Activated T-helper 17 cell treated with anti-CD3 and anti-CD28 coated beads, Interleukin-2, amount 50 U/mL, for 72 hours (primary cell): ENCODE results near the gene RPL28. TPM values are rescaled to one million over a fixed set of nuclear protein-coding genes. Genes with fewer than 3 reads are reported as not detected.

Experiments
- ATAC-seq: fragments of 150-1000 bp; cut with Tn5 transposase; replicated peaks from 2 replicates; pipeline ENCODE4 v1.10.0; 2021; ENCODE audit warnings: mild to moderate bottlenecking, moderate library complexity
- H3K27ac Mint-ChIP-seq: one replicate; pipeline ENCODE4 v1.8.0; 2022; ENCODE audit warnings: mixed read lengths
- H3K27me3 Mint-ChIP-seq: one replicate; pipeline ENCODE4 v1.8.0; 2022; ENCODE audit warnings: mixed read lengths
- H3K36me3 Mint-ChIP-seq: one replicate; pipeline ENCODE4 v1.8.0; 2022; ENCODE audit warnings: low read depth, mild to moderate bottlenecking, mixed read lengths
- H3K4me1 Mint-ChIP-seq: one replicate; pipeline ENCODE4 v1.8.0; 2022; ENCODE audit warnings: mixed read lengths
- H3K4me3 Mint-ChIP-seq: one replicate; pipeline ENCODE4 v1.8.0; 2022; ENCODE audit warnings: mild to moderate bottlenecking, mixed read lengths
- H3K9me3 Mint-ChIP-seq: one replicate; pipeline ENCODE4 v1.8.0; 2022; ENCODE audit warnings: mixed read lengths
- total RNA-seq, 2 donors: library from RNA; stranded (reverse); gene quantifications; one replicate each; pipeline ENCODE4 v1.2.3, GENCODE V29; 2022

The RPL28 gene
- total RNA-seq, 2 donors from 2014 or later, result 2,155 to 2,438 TPM

GRCh38 chr19:55362174-55362989 is 23.4 kb upstream of the RPL28 start:
- H3K4me1 Mint-ChIP-seq, result no peaks in the 10 kb centered on the region

GRCh38 chr19:55362990-55363716 is 22.6 kb upstream of the RPL28 start, which contains the start of gene GARIN5B:
Gene GARIN5B, minus strand, starts transcription at chr19:55363260. Its CDS starts 194 bp downstream, at chr19:55363066.
- Mint-ChIP-seq H3K4me1 (no peaks in the 10 kb centered on the region), H3K36me3 (no peaks in the 10 kb centered on the region), H3K4me3 (no peak within 1 kb of the TSS), H3K27ac (no peak within 1 kb of the TSS), H3K9me3 (no peaks in the 10 kb centered on the region), H3K27me3 (peaks cover 3% of the 10 kb centered on the region)
- ATAC-seq, result no peak

More at GRCh38 chr19:55362174-55362989, 23.4 kb upstream of the RPL28 start:
- Mint-ChIP-seq H3K36me3 (no peaks in the 10 kb centered on the region), H3K9me3 (no peaks in the 10 kb centered on the region), H3K27ac (no peak overlapping the region), H3K27me3 (peaks cover 4% of the 10 kb centered on the region), H3K4me3 (no peak overlapping the region)
- no peak for ATAC-seq

- H3K27me3 Mint-ChIP-seq, result peaks cover 7% of the 10 kb centered on the region
- no peak overlapping the region for H3K4me3 Mint-ChIP-seq
- no peak overlapping the region for H3K27ac Mint-ChIP-seq
- no peaks in the 10 kb centered on the region for H3K4me1 Mint-ChIP-seq
- H3K36me3 Mint-ChIP-seq, result no peaks in the 10 kb centered on the region
- H3K9me3 Mint-ChIP-seq, result no peaks in the 10 kb centered on the region
- ATAC-seq, result no peak
Observed at GRCh38 chr19:55365245-55365644, 20.5 kb upstream of the RPL28 start.

- no peak for ATAC-seq
- H3K27ac Mint-ChIP-seq, result no peak overlapping the region
- H3K4me1 Mint-ChIP-seq, result peaks cover 5% of the 10 kb centered on the region
- no peaks in the 10 kb centered on the region for H3K9me3 Mint-ChIP-seq
- peaks cover 4% of the 10 kb centered on the region for H3K36me3 Mint-ChIP-seq
- H3K27me3 Mint-ChIP-seq, result peaks cover 14% of the 10 kb centered on the region
- H3K4me3 Mint-ChIP-seq, result no peak overlapping the region
Observed at GRCh38 chr19:55365964-55366363, 19.8 kb upstream of the RPL28 start.

- peaks cover 7% of the 10 kb centered on the region for H3K4me1 Mint-ChIP-seq
- H3K36me3 Mint-ChIP-seq, result peaks cover 6% of the 10 kb centered on the region
- ATAC-seq, result no peak
- no peak overlapping the region for H3K4me3 Mint-ChIP-seq
- H3K27me3 Mint-ChIP-seq, result peaks cover 17% of the 10 kb centered on the region
- H3K9me3 Mint-ChIP-seq, result no peaks in the 10 kb centered on the region
- no peak overlapping the region for H3K27ac Mint-ChIP-seq
Observed at GRCh38 chr19:55366790-55367189, 18.9 kb upstream of the RPL28 start.

GRCh38 chr19:55368106-55368505 is 17.6 kb upstream of the RPL28 start:
- Mint-ChIP-seq H3K4me1 (peaks cover 7% of the 10 kb centered on the region), H3K9me3 (no peaks in the 10 kb centered on the region), H3K36me3 (peaks cover 6% of the 10 kb centered on the region), H3K27ac (no peak overlapping the region), H3K4me3 (no peak overlapping the region), H3K27me3 (peaks cover 22% of the 10 kb centered on the region)
- no peak for ATAC-seq

GRCh38 chr19:55368701-55369563 is 16.8 kb upstream of the RPL28 start:
- H3K36me3 Mint-ChIP-seq, result peaks cover 6% of the 10 kb centered on the region
- peaks cover 27% of the 10 kb centered on the region for H3K27me3 Mint-ChIP-seq
- no peak overlapping the region for H3K4me3 Mint-ChIP-seq
- H3K4me1 Mint-ChIP-seq, result peaks cover 7% of the 10 kb centered on the region
- ATAC-seq, result peak; percentile 71
- no peak overlapping the region for H3K27ac Mint-ChIP-seq
- H3K9me3 Mint-ChIP-seq, result no peaks in the 10 kb centered on the region

GRCh38 chr19:55369653-55370304 is 16.0 kb upstream of the RPL28 start:
- Mint-ChIP-seq H3K36me3 (peaks cover 6% of the 10 kb centered on the region), H3K27ac (no peak overlapping the region), H3K4me1 (peaks cover 7% of the 10 kb centered on the region), H3K4me3 (peak overlapping the region; percentile 60), H3K9me3 (no peaks in the 10 kb centered on the region), H3K27me3 (peaks cover 28% of the 10 kb centered on the region)
- ATAC-seq, result peak; percentile 75

GRCh38 chr19:55370305-55370988 is 15.3 kb upstream of the RPL28 start, which contains the start of gene IL11:
Gene IL11, minus strand, starts transcription at chr19:55370463. Its CDS starts 153 bp downstream, at chr19:55370310.
- H3K36me3 Mint-ChIP-seq, result peaks cover 6% of the 10 kb centered on the region
- peaks cover 28% of the 10 kb centered on the region for H3K27me3 Mint-ChIP-seq
- H3K9me3 Mint-ChIP-seq, result no peaks in the 10 kb centered on the region
- ATAC-seq, result no peak
- no peak within 1 kb of the TSS for H3K27ac Mint-ChIP-seq
- peaks cover 7% of the 10 kb centered on the region for H3K4me1 Mint-ChIP-seq
- peak within 1 kb of the TSS; percentile 60 for H3K4me3 Mint-ChIP-seq

- no peaks in the 10 kb centered on the region for H3K9me3 Mint-ChIP-seq
- no peak overlapping the region for H3K4me3 Mint-ChIP-seq
- H3K4me1 Mint-ChIP-seq, result peaks cover 7% of the 10 kb centered on the region
- H3K27me3 Mint-ChIP-seq, result peaks cover 25% of the 10 kb centered on the region
- peaks cover 6% of the 10 kb centered on the region for H3K36me3 Mint-ChIP-seq
- ATAC-seq, result no peak
- no peak overlapping the region for H3K27ac Mint-ChIP-seq
Observed at GRCh38 chr19:55372316-55373081, 13.2 kb upstream of the RPL28 start.

- H3K27ac Mint-ChIP-seq, result no peak overlapping the region
- H3K36me3 Mint-ChIP-seq, result peaks cover 6% of the 10 kb centered on the region
- peaks cover 7% of the 10 kb centered on the region for H3K4me1 Mint-ChIP-seq
- H3K27me3 Mint-ChIP-seq, result peaks cover 25% of the 10 kb centered on the region
- ATAC-seq, result no peak
- no peaks in the 10 kb centered on the region for H3K9me3 Mint-ChIP-seq
- no peak overlapping the region for H3K4me3 Mint-ChIP-seq
Observed at GRCh38 chr19:55373306-55373992, 12.3 kb upstream of the RPL28 start.

GRCh38 chr19:55373993-55374757 is 11.6 kb upstream of the RPL28 start:
- Mint-ChIP-seq H3K27ac (no peak overlapping the region), H3K4me3 (no peak overlapping the region), H3K4me1 (peaks cover 7% of the 10 kb centered on the region), H3K9me3 (no peaks in the 10 kb centered on the region), H3K27me3 (peaks cover 25% of the 10 kb centered on the region), H3K36me3 (peaks cover 6% of the 10 kb centered on the region)
- no peak for ATAC-seq
